H1 (cell line): ENCODE data around the gene CUX1. TPM values are rescaled to one million over a fixed set of nuclear protein-coding genes. Genes with fewer than 3 reads are reported as not detected.

Source experiments
- HDAC6 ChIP-seq: IDR thresholded peaks from one replicate; pipeline ENCODE4 v1.7.1; 2012; ENCODE audit warnings: low read depth, mild to moderate bottlenecking, inconsistent platforms, low read length, moderate library complexity
- SAP30 ChIP-seq: fragments of 300-600 bp; sonication (generic); IDR thresholded peaks from 2 replicates; pipeline ENCODE4 v1.7.1; 2012; ENCODE audit warnings: low read length, moderate library complexity, mild to moderate bottlenecking, inconsistent platforms; ENCODE audit not compliant: insufficient read depth, insufficient replicate concordance
- SIN3A ChIP-seq, 2 experiments: IDR thresholded peaks in 1 of 2; conservative IDR thresholded peaks in 1 of 2; 2 replicates each; pipeline ENCODE4 v1.6.1; 2011 to 2012; ENCODE audit warnings: low read length in 2 of 2, improper control_type of control experiment in 1 of 2, low read depth in 1 of 2, mild to moderate bottlenecking in 1 of 2
- SIRT6 ChIP-seq: IDR thresholded peaks from one replicate; pipeline ENCODE4 v1.7.1; 2012; ENCODE audit warnings: low read length, inconsistent platforms
- polyA plus RNA-seq, 7 experiments: library from polyadenylated mRNA; depleted of rRNA in 3 of 7; stranded (reverse) in 5 of 7; unstranded in 2 of 7; fragments of >200 nt in 5 of 7; fragments of 200-250 nt in 2 of 7; gene quantifications; 1 replicate in 5 of 7; 2 replicates in 1 of 7; 4 replicates in 1 of 7; pipeline versions ENCODE4 v1.2.1 to v1.2.3, GENCODE V29; 2011 to 2013; ENCODE audit warnings: missing spikeins in 2 of 7, mixed read lengths in 2 of 7
- total RNA-seq: library from RNA; stranded (reverse); fragmentation: NEBNext Ultra II Directional; extraction: Animal tissue kit (Norgen Biotek cat#: 25700); gene quantifications from 2 replicates; pipeline ENCODE4 v1.2.1, GENCODE V29; 2021

Gene CUX1
- total and polyA plus RNA-seq, 2 of the 8 experiments (the other 6 are each of a cell fraction or from before 2014, with no cell fraction given) = 21.6 to 65.9 TPM

- TF ChIP-seq SIN3A (conservative IDR thresholded peaks at IDR 0.05 in 1 of 2, IDR thresholded peaks at IDR 0.05 in 1 of 2; ENCODE audit: low read depth in 1 of 2, low read length in 2 of 2) = no peak
- TF ChIP-seq SIRT6 = no peak
- no peak for TF ChIP-seq HDAC6
- no peak for TF ChIP-seq SAP30
These were observed 371.3 kb downstream of the CUX1 start (continued) for GRCh38 chr7:102188746-102189145.
